COR-L47 (cell line): ENCODE data around the gene SUMO3.

Source experiments
- DNase-seq: peaks from one replicate; lab custom pipeline; 2025; lab: John Stamatoyannopoulos, UW

The SUMO3 gene

GRCh38 chr21:44828362-44829056 lies 10.6 kb upstream of the SUMO3 start:
- DNase-seq: no peak

- DNase-seq: no peak
These were observed 5.4 kb upstream of the SUMO3 start for GRCh38 chr21:44823179-44823660.

GRCh38 chr21:44822484-44823178 lies 4.8 kb upstream of the SUMO3 start:
- DNase-seq: no peak

GRCh38 chr21:44820851-44821250 lies 3.0 kb upstream of the SUMO3 start:
- no peak for DNase-seq

GRCh38 chr21:44819283-44820243 lies 1.7 kb upstream of the SUMO3 start:
- DNase-seq: no peak

DNA sequence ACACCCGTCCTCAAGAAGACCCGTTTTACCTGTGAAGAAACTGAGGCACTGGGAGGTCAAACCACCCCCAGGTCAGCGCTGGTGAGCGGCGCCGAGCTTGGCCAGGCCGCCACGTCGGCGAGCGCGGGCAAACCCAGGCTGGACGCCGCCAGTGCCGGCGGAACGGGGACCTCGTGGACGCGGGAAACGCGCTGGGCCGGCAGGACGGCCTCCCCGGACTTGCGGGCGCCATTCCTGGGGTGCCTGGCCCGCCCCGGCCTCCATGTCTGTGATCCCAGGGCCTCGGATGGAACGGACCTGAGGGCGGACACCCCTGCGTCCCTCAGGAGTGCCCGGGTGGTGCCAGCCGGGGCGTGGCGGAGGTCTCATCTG lies 764 bp upstream of the SUMO3 start:
- DNase-seq: no peak

- peak; percentile 80 for DNase-seq
These were observed 369 bp downstream of the SUMO3 start for GRCh38 chr21:44817506-44817880.

- no peak for DNase-seq
These were observed 929 bp downstream of the SUMO3 start for GRCh38 chr21:44816761-44817505.

GRCh38 chr21:44815852-44816628 lies 1.8 kb downstream of the SUMO3 start:
- DNase-seq: no peak

DNA sequence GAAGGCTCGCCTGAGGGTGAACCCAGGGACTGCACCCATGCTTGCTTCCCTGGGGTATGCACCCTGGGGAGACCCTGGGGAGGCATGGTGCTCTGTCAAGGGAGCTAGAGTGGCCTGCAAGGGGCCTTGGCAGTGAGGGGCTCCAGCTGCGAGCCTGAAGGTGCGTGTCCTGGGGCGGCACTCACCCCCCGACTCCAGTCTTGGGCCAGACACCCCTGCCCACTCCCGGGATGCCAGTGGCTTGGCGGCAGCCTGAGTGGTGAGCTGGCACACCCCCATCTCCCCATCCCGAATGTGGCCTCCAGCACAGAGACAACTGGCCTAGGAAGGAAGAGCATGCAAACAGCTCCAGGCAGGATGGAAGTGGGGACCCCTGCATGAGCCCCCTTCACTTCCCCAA lies 2.6 kb downstream of the SUMO3 start:
- DNase-seq: no peak

DNA sequence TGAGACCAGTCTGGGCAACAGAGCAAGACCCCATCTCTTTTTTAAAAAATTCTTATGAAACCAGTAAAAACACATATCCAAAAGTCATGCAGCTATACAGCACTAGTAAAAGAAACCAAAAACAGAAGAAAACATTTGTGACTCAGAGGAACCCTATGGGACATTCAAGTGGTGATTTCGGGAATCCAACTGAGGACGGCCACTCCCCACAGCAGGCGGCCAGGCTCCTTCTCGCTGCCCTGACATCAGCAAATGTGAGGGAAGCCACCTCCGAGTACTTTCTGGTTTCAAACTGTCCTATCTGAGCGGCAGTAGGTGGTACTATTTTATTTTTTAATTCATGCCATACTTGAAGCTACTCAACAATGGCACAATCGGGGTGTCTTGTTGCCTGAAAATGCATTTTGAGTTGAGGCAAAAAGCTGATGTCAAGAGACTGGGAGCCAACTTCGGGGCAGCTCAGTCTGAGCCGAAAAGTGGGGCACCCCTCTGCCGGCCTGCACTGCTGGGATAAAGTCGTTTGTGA lies 3.3 kb downstream of the SUMO3 start:
- DNase-seq: no peak

DNA sequence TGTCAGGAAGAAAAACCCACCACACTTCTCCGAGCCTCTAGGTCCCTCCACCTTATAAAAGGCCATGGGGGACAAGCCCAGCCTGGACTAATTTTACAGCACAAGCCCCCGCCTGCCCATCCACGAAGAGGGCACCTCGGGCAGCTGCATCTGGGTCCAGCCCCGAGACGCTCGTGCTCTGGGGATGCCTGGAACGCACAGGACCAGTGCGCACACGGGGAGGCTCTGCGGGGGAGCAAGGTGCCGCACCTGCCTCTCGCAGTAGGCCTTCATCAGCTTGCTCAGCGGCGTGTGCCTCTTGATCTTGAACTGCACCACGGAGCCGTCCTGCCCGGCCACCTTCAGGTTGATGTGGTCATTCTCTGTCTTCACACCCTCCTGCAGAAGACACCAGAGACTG lies 4.1 kb downstream of the SUMO3 start:
- DNase-seq: no peak

- DNase-seq: no peak
These were observed 4.7 kb downstream of the SUMO3 start for GRCh38 chr21:44813149-44813548.

DNA sequence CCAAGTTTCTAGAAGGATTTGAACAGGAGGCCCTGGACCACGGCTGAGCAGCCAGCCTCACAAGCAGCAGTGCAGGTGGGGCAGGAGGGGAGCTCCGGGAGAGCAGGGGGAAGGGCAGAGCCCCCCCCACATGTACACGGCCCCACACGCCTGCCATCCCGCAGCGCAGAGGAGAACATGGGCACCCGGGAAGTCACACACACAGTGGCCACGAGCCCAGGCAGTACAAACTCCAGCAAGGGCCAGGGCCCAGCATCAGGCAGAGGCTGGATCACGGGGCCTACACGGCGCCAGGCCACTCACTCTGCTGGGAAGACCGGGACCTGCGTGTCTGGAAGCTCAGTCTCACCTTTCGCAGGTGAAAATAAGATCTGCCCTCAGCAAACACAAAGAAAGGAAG lies 5.2 kb downstream of the SUMO3 start:
- no peak for DNase-seq

- no peak for DNase-seq
These were observed 7.1 kb downstream of the SUMO3 start for GRCh38 chr21:44810779-44811178.

GRCh38 chr21:44805859-44806258 lies 12.0 kb downstream of the SUMO3 start:
- no peak for DNase-seq

GRCh38 chr21:44805226-44805625 lies 12.6 kb downstream of the SUMO3 start:
- no peak for DNase-seq

DNA sequence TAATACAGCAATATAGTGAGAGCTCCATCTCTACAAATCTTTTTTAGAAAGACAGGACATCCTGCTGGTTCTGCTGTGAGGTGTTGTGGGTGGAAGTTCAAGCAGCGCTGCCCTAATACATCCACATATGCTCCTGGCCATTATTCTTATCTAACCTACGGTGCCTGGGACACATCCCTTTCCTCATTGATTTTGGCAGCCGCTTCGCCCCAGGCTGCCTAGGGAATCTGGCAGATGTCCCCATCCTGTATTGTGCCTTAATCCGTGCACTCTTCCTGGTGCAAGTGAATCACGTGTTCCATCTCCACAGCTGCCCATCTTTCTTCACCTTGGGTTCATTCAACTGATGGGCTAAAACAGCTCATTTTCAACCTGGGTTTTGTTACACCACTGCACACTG lies 13.1 kb downstream of the SUMO3 start:
- DNase-seq: no peak

DNA sequence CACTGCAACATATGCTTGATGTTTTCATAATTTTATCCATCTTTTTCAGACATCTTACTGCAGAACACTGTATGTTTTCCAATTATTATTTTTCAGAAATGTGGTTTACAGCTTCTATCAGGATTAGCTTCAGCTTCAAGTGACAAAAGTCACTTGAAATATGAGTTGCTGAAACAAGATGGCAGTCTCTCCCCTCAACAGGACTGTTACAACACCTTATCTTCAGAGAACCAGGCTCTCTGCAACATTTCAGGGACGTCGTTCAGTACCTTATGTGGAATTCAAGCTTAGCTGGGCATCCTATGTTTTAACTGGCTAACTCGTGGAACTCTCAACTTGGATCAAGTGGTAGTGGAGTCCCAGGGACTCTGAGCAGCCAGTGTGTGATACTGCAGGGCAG lies 14.2 kb downstream of the SUMO3 start:
- no peak for DNase-seq

DNA sequence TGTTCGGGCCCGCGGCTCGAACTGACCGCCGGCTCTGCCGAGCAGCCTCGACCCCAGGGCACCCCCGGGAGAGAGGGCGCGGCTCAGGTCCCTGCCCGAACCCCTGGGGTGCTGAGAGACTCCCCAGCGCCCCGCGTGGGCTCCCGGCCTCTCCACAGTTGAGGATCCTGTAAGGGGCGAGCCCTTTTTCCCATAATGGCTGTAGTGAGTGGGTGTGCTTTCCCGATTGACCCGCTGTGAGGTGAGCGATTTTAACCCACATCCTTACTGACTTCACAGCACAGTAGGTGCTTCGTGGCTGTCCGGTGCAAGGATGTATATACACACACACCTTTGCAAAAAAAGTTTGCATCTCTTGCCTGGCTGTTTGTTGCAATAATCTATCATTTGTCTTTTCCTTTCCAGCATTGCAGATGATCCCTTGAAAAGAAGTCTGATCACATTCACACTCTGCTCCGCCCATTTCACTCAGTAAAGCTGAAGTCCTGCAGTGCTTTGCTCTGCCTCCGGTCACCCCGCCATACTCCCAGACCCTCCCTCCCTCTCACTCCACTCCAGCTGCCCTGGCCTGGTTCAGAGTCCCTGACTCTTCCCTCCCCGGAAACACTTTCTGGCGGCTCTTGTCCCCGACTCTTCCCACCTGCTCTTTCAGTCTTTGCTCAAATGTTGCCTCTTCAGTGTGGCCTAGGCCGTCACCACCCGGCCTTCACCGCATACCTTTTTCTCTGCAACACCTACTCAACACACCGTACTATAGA lies 15.3 kb downstream of the SUMO3 start:
- peak; percentile 37 for DNase-seq
